ENCODE data around the gene FCHSD2. TPM values are rescaled to one million over a fixed set of nuclear protein-coding genes. Genes with fewer than 3 reads are reported as not detected.
A peak's percentile ranks its signal among the peaks of the same experiment; 100 is the strongest.

Gene FCHSD2
- total and polyA plus RNA-seq, 2 of the 13 experiments (the other 11 are each of a cell fraction or from before 2014, with no cell fraction given) = 20.5 to 24.8 TPM

GRCh38 chr11:72813740-72814285 lies 328.3 kb downstream of the FCHSD2 start (continued):
- TF ChIP-seq MTF2 (CRISPR knock-in tag; IDR thresholded peaks at IDR 0.05; ENCODE audit: borderline replicate concordance) = no peak
- TF ChIP-seq HDAC2 (CRISPR knock-in tag; IDR thresholded peaks at IDR 0.05) = peak; percentile 51; the same call in 1 of the 2 replicates
- TF ChIP-seq ONECUT2 (CRISPR knock-in tag; IDR thresholded peaks at IDR 0.05) = 0 out of 2 replicates have a peak, but pooled peaks have one; percentile 19
- peak; percentile 26 for TF ChIP-seq HOXA3 (CRISPR knock-in tag; IDR thresholded peaks at IDR 0.05)
- peak; percentile 80 for TF ChIP-seq PHF8 (CRISPR knock-in tag; IDR thresholded peaks at IDR 0.05)
- TF ChIP-seq ZNF614 (CRISPR knock-in tag; IDR thresholded peaks at IDR 0.05; ENCODE audit: borderline replicate concordance) = no peak
- no peak for TF ChIP-seq ATF2 (CRISPR knock-in tag; IDR thresholded peaks at IDR 0.05)
- TF ChIP-seq ZNF563 (CRISPR knock-in tag; IDR thresholded peaks at IDR 0.05) = peak; percentile 97
- TF ChIP-seq ARNTL (CRISPR knock-in tag; IDR thresholded peaks at IDR 0.05) = 0 out of 2 replicates have a peak, but pooled peaks have one; percentile 29
- peak; percentile 22; the same call in 1 of the 2 replicates for TF ChIP-seq ZNF564 (CRISPR knock-in tag; IDR thresholded peaks at IDR 0.05)
- TF ChIP-seq ZNF142 (CRISPR knock-in tag; IDR thresholded peaks at IDR 0.05) = peak; percentile 23; the same call in 1 of the 2 replicates
- TF ChIP-seq HNRNPK (IDR thresholded peaks at IDR 0.05; ENCODE audit: low read depth, low read length, poor library complexity, severe bottlenecking) = no peak
- peak; percentile 81 for TF ChIP-seq DR1 (CRISPR knock-in tag; IDR thresholded peaks at IDR 0.05)
- TF ChIP-seq STAT5B (CRISPR knock-in tag; IDR thresholded peaks at IDR 0.05) = 0 out of 2 replicates have a peak, but pooled peaks have one; percentile 18
- peak; percentile 36 for TF ChIP-seq ZNF746 (CRISPR knock-in tag; IDR thresholded peaks at IDR 0.05)
- peak; percentile 49; the same call in 1 of the 2 replicates for TF ChIP-seq ZNF552 (CRISPR knock-in tag; IDR thresholded peaks at IDR 0.05; ENCODE audit: borderline replicate concordance)
- peak; percentile 72 for TF ChIP-seq TAF1 (CRISPR knock-in tag; IDR thresholded peaks at IDR 0.05)
- peak; percentile 3; the same call in 1 of the 2 replicates for TF ChIP-seq TOPORS (CRISPR knock-in tag; IDR thresholded peaks at IDR 0.05)
- TF ChIP-seq LBX2 (CRISPR knock-in tag; IDR thresholded peaks at IDR 0.05; ENCODE audit: borderline replicate concordance) = no peak; the same call in none of the 2 replicates
- TF ChIP-seq SIN3A (IDR thresholded peaks at IDR 0.05; ENCODE audit: borderline replicate concordance, low read depth, low read length) = peak; percentile 79; the same call in 1 of the 2 replicates
- TF ChIP-seq THRA (CRISPR knock-in tag; IDR thresholded peaks at IDR 0.05; ENCODE audit: borderline replicate concordance) = peak; percentile 67
- peak; percentile 60; the same call in 1 of the 2 replicates for TF ChIP-seq ZNF264 (CRISPR knock-in tag; IDR thresholded peaks at IDR 0.05)
